ENCODE data around the gene DOCK6. TPM values are rescaled to one million over a fixed set of nuclear protein-coding genes. Genes with fewer than 3 reads are reported as not detected.

Gene DOCK6
- total RNA-seq, 1 donor = 21.2 TPM

DNA sequence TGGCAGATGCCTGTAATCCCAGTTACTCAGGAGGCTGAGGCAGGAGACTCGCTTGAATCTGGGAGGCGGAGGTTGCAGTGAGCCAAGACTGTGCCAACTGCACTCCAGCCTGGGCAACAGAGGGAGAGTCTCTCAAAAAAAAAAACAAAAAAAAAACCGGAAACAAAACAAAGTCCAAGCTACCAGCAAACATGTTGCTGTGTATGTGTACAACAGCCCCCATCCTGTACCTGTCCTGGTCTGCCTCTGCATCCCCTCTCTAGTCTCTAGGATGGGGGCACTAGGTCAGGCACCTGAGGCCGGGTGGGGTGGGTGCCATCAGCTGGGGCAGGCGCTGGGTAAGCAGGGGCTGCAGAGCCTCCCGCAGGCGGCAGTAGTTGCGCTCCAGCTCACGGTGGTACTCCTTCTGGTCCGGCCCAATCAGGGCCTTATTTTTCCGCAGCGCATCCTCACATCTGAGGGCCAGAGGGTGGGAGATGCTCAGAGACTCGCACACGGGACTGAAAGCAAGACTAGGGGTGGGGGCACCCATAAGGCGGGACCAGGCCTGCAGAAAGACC, 62.2 kb downstream of the DOCK6 start:
- H3K4me3 ChIP-seq (ENCODE audit: low read depth, low read length) = no peak overlapping the region
- no peak for DNase-seq (ENCODE audit: low read depth)
- TF ChIP-seq, protein P1, sequence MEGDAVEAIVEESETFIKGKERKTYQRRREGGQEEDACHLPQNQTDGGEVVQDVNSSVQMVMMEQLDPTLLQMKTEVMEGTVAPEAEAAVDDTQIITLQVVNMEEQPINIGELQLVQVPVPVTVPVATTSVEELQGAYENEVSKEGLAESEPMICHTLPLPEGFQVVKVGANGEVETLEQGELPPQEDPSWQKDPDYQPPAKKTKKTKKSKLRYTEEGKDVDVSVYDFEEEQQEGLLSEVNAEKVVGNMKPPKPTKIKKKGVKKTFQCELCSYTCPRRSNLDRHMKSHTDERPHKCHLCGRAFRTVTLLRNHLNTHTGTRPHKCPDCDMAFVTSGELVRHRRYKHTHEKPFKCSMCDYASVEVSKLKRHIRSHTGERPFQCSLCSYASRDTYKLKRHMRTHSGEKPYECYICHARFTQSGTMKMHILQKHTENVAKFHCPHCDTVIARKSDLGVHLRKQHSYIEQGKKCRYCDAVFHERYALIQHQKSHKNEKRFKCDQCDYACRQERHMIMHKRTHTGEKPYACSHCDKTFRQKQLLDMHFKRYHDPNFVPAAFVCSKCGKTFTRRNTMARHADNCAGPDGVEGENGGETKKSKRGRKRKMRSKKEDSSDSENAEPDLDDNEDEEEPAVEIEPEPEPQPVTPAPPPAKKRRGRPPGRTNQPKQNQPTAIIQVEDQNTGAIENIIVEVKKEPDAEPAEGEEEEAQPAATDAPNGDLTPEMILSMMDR (IDR thresholded peaks at IDR 0.05; ENCODE audit: insufficient read depth, low read depth, low read length) = no peak

GRCh38 chr19:11199517-11199916, 62.8 kb downstream of the DOCK6 start:
- TF ChIP-seq, protein P1 (IDR thresholded peaks at IDR 0.05; ENCODE audit: insufficient read depth, low read depth, low read length) = no peak
- no peak overlapping the region for H3K4me3 ChIP-seq (ENCODE audit: low read depth, low read length)
- no peak for DNase-seq (ENCODE audit: low read depth)

DNA sequence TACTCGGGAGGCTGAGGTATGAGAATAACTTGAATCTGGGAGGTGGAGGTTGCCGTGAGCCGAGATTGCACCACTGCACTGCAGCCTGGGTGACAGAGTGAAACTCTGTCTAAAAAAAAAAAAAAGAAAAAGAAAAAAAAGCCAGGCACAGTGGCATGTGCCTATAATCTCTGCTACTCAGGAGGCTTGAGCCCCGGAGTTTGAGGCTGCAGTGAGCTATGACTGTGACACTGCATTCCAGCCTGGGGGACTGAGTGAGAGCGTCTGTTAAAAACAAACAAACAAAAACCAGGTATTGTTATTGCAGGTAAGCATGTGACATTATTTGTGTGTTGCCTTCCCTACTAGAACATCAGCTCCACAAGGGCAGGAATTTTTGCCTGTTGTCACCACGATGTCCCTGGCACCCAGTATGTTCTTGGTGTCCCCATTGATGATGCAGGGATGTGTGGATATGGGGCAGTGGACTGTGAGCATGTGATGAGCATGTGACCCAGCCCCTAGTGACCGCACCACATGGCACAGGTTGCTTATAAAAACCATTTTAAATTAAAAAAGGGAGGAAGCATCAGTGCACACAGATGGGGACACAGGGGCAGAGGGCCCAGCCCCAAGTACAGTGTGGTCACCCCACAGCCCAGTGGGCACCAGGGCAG, 63.4 kb downstream of the DOCK6 start:
- DNase-seq (ENCODE audit: low read depth) = no peak
- TF ChIP-seq, protein P1 (IDR thresholded peaks at IDR 0.05; ENCODE audit: insufficient read depth, low read depth, low read length) = no peak
- H3K4me3 ChIP-seq (ENCODE audit: low read depth, low read length) = no peak overlapping the region

DNA sequence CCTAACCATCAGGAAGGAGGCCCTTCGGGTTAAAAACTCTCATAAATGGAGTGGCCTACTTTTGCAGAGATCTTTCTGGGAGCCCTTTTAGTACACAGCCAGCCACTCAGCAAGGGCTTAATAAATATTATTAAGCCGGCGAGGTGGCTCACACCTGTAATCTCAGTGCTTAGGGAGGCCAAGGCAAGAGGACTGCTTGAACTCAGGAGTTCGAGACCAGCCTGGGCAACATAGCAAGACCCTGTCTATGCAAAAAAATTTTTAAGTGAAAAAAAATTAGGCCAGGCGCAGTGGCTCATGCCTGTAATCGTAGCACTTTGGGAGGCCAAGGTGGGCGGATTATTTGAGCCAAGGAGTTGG, 64.2 kb downstream of the DOCK6 start:
- no peak overlapping the region for H3K4me3 ChIP-seq (ENCODE audit: low read depth, low read length)
- TF ChIP-seq, protein P1 (IDR thresholded peaks at IDR 0.05; ENCODE audit: insufficient read depth, low read depth, low read length) = no peak
- DNase-seq (ENCODE audit: low read depth) = no peak

- TF ChIP-seq, protein P1 (IDR thresholded peaks at IDR 0.05; ENCODE audit: insufficient read depth, low read depth, low read length) = peak; percentile 2
- DNase-seq (ENCODE audit: low read depth) = peak; percentile 81
Measured at GRCh38 chr19:11197291-11198174, 64.8 kb downstream of the DOCK6 start, which contains the start of gene KANK2. KANK2 (minus strand) TSS chr19:11197545; CDS start chr19:11194511, 3,034 bp downstream.

GRCh38 chr19:11196406-11197287, 65.7 kb downstream of the DOCK6 start:
- TF ChIP-seq, protein P1 (IDR thresholded peaks at IDR 0.05; ENCODE audit: insufficient read depth, low read depth, low read length) = no peak
- peak overlapping the region; percentile 89 for H3K4me3 ChIP-seq (ENCODE audit: low read depth, low read length)
- no peak for DNase-seq (ENCODE audit: low read depth)

More at GRCh38 chr19:11197291-11198174, 64.8 kb downstream of the DOCK6 start, which contains the start of gene KANK2:
- peak within 1 kb of the TSS; percentile 89 for H3K4me3 ChIP-seq (ENCODE audit: low read depth, low read length)

Measured in fibroblast of villous mesenchyme (primary cell).